ENCODE measurements around the gene PTPN20. TPM values are rescaled to one million over a fixed set of nuclear protein-coding genes. Genes with fewer than 3 reads are reported as not detected.
"Not testable (repeated sequence)": the region's sequence is repeated elsewhere in the genome, so short reads cannot be mapped to it uniquely, and the experiment has no call there.

The PTPN20 gene, protein sequence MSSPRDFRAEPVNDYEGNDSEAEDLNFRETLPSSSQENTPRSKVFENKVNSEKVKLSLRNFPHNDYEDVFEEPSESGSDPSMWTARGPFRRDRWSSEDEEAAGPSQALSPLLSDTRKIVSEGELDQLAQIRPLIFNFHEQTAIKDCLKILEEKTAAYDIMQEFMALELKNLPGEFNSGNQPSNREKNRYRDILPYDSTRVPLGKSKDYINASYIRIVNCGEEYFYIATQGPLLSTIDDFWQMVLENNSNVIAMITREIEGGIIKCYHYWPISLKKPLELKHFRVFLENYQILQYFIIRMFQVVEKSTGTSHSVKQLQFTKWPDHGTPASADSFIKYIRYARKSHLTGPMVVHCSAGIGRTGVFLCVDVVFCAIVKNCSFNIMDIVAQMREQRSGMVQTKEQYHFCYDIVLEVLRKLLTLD
- 10 to 100 TPM; 14.6 to 26.6 (median 21.2) TPM for total RNA-seq
- polyA plus RNA-seq: 6.7 TPM
- long read RNA-seq, donor 1, transcript PTPN20-203 (4 exons, 1,929 nt): minor isoform, 6 of 52 reads
- long read RNA-seq, donor 1, transcript PTPN20-206 (5 exons, 1,995 nt): major isoform, 8 of 52 reads
- long read RNA-seq, donor 1, partial matches to known transcripts: 2 of 52 reads
- long read RNA-seq, donor 1, other reads (novel, unspliced or antisense): 33 of 52 reads
- long read RNA-seq, donor 2, partial matches to known transcripts: 0 of 7 reads
- long read RNA-seq, donor 2, other reads (novel, unspliced or antisense): 5 of 7 reads
- long read RNA-seq, donor 3, transcript PTPN20-206 (5 exons, 1,995 nt): major isoform, 18 of 50 reads
- long read RNA-seq, donor 3, partial matches to known transcripts: 5 of 50 reads
- long read RNA-seq, donor 3, other reads (novel, unspliced or antisense): 18 of 50 reads
- long read RNA-seq, donor 4, partial matches to known transcripts: 0 of 8 reads
- long read RNA-seq, donor 4, other reads (novel, unspliced or antisense): 4 of 8 reads

DNA sequence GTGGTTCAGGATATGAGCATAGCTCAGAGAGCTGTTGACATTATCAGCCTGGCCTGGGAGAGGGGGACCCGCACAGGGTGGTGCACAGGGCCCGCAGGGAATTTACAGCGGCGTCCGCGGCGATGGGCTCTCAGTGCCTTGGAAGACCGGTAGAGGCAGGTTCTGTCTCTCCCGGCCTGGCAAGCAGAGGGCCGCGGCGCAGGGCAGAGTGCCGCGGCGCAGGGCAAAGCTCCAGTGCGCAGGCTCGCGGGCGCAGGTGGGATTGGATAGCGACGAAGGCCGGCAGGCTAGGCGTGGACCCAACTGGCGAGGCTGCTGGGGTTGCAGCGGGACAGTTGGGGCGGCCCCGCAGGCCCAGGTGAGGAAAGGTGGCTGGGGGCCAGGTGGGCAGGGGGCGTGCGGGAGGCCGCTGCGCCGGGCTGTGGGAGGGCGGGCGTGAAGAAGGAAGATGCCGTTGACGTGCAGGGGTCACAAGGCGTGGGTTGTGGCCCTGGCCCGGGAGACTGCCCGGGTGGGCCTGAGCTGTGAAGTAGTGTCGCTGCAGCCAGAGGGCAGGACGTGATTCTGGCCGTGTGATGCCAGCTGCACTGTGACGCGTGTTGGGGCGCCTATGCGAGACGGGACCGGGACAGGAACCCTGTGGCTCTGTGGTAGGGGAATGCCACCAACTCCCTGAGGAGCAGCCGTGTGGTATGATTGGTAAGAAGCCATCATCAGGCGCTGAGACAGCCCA, at the start of gene PTPN20:
Gene PTPN20 (plus strand): TSS at position 285 of the 733 bp plus-strand sequence. CDS start 21,072 bp downstream, outside the sequence.
- intact Hi-C loops (cut with DNase I); H3K9me3 ChIP-seq (ENCODE audit: control insufficient read depth, low read length); H3K4me1 ChIP-seq (ENCODE audit: control insufficient read depth, insufficient read depth, low read length); H3K27me3 ChIP-seq (ENCODE audit: control insufficient read depth, insufficient read depth); H3K4me3 ChIP-seq (ENCODE audit: low read length); H3K27ac ChIP-seq (ENCODE audit: low read length): not testable (repeated sequence)
- DNase-seq (peak; percentile 60 to 89 (median 87)), ATAC-seq (peak; percentile 95 to 96)
- 10% methylated on average over 23 of the region's 50 CpGs for WGBS

DNA sequence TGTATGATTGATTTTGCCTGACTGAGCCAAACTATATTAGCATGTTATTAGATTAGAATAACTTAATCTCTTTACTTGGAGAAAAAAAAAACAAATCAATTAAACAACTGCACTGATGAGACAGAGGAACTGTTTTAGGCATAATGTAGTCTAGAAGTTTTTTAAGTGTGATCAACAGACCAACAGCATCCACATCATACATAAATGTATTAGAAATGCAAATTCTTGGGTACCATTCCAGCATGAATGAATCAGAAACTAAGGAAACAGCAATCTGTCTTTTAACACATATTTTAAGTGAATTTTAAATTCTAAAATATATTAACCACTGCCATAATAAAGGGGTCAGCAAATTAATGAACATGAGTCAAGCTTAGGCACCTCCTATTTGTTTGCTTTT, 41.5 kb upstream of the PTPN20 start:
- ATAC-seq; H3K27ac ChIP-seq (ENCODE audit: low read length); H3K27me3 ChIP-seq (ENCODE audit: control insufficient read depth, insufficient read depth); H3K9me3 ChIP-seq (ENCODE audit: control insufficient read depth, low read length); DNase-seq; intact Hi-C loops (cut with DNase I); H3K4me1 ChIP-seq (ENCODE audit: control insufficient read depth, insufficient read depth, low read length); H3K4me3 ChIP-seq (ENCODE audit: low read length): not testable (repeated sequence)

- H3K9me3 ChIP-seq (ENCODE audit: control insufficient read depth, low read length); H3K4me3 ChIP-seq (ENCODE audit: low read length); DNase-seq; H3K27me3 ChIP-seq (ENCODE audit: control insufficient read depth, insufficient read depth); H3K27ac ChIP-seq (ENCODE audit: low read length); intact Hi-C loops (cut with DNase I); H3K4me1 ChIP-seq (ENCODE audit: control insufficient read depth, insufficient read depth, low read length); ATAC-seq: not testable (repeated sequence)
- WGBS: 92% methylated on average over 4 of the region's 4 CpGs
Measured at GRCh38 chr10:46871583-46871982, 39.6 kb upstream of the PTPN20 start.

GRCh38 chr10:46875304-46875703, 35.9 kb upstream of the PTPN20 start:
- ATAC-seq; intact Hi-C loops (cut with DNase I); H3K27me3 ChIP-seq (ENCODE audit: control insufficient read depth, insufficient read depth); H3K9me3 ChIP-seq (ENCODE audit: control insufficient read depth, low read length); H3K4me3 ChIP-seq (ENCODE audit: low read length); DNase-seq; H3K27ac ChIP-seq (ENCODE audit: low read length); H3K4me1 ChIP-seq (ENCODE audit: control insufficient read depth, insufficient read depth, low read length): not testable (repeated sequence)
- 80% methylated on average over 3 of the region's 6 CpGs for WGBS

DNA sequence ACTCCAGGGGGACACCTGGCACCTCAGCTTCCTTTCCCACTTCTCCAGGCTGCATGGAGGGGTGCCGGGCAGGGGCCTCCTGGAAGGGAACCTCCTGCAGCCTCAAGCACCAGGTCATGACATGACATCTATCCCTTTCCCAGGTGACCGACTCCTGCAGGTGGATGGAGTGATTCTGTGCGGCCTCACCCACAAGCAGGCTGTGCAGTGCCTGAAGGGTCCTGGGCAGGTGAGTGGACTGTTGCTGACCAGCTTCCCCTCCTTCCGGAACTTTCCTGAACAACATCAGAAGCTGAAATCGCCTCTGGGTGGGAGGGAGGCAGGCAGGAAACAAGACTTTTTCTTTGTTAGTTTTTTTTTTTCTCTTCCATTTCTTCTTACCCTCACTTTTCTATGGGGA, 34.5 kb upstream of the PTPN20 start:
- DNase-seq; H3K27ac ChIP-seq (ENCODE audit: low read length); H3K4me1 ChIP-seq (ENCODE audit: control insufficient read depth, insufficient read depth, low read length); H3K27me3 ChIP-seq (ENCODE audit: control insufficient read depth, insufficient read depth); H3K4me3 ChIP-seq (ENCODE audit: low read length); intact Hi-C loops (cut with DNase I); H3K9me3 ChIP-seq (ENCODE audit: control insufficient read depth, low read length): not testable (repeated sequence)
- 94% methylated on average over 4 of the region's 5 CpGs for WGBS
- peak in 1 of 2 donors; percentile 39 for ATAC-seq

- H3K4me3 ChIP-seq (ENCODE audit: low read length); H3K27me3 ChIP-seq (ENCODE audit: control insufficient read depth, insufficient read depth); intact Hi-C loops (cut with DNase I); H3K9me3 ChIP-seq (ENCODE audit: control insufficient read depth, low read length); ATAC-seq; H3K27ac ChIP-seq (ENCODE audit: low read length); H3K4me1 ChIP-seq (ENCODE audit: control insufficient read depth, insufficient read depth, low read length); DNase-seq: not testable (repeated sequence)
- WGBS: 72% methylated on average over 7 of the region's 7 CpGs
Measured at GRCh38 chr10:46878761-46879160, 32.5 kb upstream of the PTPN20 start.

DNA sequence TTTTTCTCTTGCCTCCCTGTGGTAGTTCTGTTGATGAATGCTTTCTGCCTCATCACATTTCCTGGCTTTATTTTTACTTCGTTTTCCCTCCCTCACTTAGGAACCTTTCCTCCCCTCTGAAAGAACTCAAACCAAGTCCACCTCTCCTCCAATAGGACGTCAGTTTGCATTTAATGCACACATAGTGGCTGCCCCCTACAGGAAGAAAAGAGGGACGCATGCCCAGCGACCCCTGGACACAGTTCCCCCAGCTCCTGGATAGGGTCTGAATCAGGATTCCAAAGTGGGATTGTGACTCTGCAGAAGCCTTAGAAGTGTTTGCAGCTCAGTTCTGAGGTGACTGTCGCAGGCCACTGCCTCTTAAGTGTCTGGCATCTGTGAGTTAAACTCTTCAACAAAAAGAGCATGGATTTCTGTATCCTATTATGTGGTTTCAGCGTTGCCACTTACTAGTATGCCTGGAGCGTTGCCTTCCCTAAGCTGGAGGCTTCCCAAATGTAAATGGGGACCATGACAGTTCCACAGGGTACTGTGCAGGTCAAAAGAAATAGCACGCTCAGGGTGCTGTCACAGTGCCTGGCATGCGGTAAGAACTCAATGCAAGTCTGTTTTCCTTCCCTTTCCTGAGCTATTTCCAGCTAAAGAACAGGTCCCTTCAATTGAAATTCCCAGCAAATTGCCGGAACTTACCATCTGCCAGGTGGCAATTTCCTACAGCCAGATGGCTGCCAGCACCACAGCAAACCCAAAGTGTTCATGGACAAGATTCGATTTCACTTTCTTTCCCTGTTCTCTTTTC, 20.2 kb upstream of the PTPN20 start:
- 59% methylated on average over 9 of the region's 11 CpGs for WGBS
- H3K9me3 ChIP-seq (ENCODE audit: control insufficient read depth, low read length): not testable (repeated sequence)

GRCh38 chr10:46896762-46897692, 14.2 kb upstream of the PTPN20 start:
- H3K4me3 ChIP-seq (ENCODE audit: low read length); ATAC-seq; H3K4me1 ChIP-seq (ENCODE audit: control insufficient read depth, insufficient read depth, low read length); intact Hi-C loops (cut with DNase I); H3K9me3 ChIP-seq (ENCODE audit: control insufficient read depth, low read length); H3K27me3 ChIP-seq (ENCODE audit: control insufficient read depth, insufficient read depth); DNase-seq; H3K27ac ChIP-seq (ENCODE audit: low read length): not testable (repeated sequence)
- 64% methylated on average over 6 of the region's 7 CpGs for WGBS

More for the DNA sequence above, 20.2 kb upstream of the PTPN20 start:
- H3K27ac ChIP-seq (ENCODE audit: low read length); intact Hi-C loops (cut with DNase I); H3K4me3 ChIP-seq (ENCODE audit: low read length); H3K4me1 ChIP-seq (ENCODE audit: control insufficient read depth, insufficient read depth, low read length); ATAC-seq; H3K27me3 ChIP-seq (ENCODE audit: control insufficient read depth, insufficient read depth); DNase-seq: not testable (repeated sequence)

DNA sequence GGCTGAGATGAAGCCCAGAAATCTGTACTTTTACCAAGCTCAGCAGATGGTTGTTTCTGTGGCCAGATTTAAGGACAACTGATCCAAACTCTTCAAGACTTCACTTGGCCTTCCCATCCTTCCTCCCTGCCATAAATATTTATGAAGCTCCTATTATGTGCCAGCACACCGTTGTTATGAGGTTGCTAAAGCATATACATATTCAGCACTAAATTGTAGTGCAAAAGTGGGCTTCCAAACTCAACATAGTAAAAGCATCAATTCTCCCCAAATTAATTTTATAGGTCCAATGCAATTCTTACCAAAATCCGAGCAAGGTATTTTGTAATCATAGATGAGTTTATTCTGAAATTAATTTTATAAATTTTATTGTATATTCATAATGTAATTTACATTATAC, 10.0 kb upstream of the PTPN20 start:
- H3K4me1 ChIP-seq (ENCODE audit: control insufficient read depth, insufficient read depth, low read length); H3K4me3 ChIP-seq (ENCODE audit: low read length); H3K27me3 ChIP-seq (ENCODE audit: control insufficient read depth, insufficient read depth); H3K27ac ChIP-seq (ENCODE audit: low read length); ATAC-seq; H3K9me3 ChIP-seq (ENCODE audit: control insufficient read depth, low read length); intact Hi-C loops (cut with DNase I); DNase-seq: not testable (repeated sequence)
- WGBS: 38% methylated on average over 2 of the region's 2 CpGs
